Transverse colon (tissue), 4 donors: Measurements from ENCODE around the gene TRPM2. TPM values are rescaled to one million over a fixed set of nuclear protein-coding genes. Genes with fewer than 3 reads are reported as not detected.

Experiments used
- DNase-seq: peaks from one replicate; pipeline ENCODE4 v3.0.0-alpha.2; 2019
- H3K27ac ChIP-seq, 4 donors: fragments of 200-600 bp; sonication (generic); 2 replicates each; pipeline ENCODE4 v1.5.1; 2016 to 2018; ENCODE audit warnings: inconsistent platforms in 4 of 4
- H3K27me3 ChIP-seq: fragments of 200-600 bp; sonication (generic); 2 replicates; pipeline ENCODE4 v1.5.1; 2017; ENCODE audit warnings: inconsistent platforms
- H3K36me3 ChIP-seq, 4 donors: fragments of 200-600 bp; sonication (generic); 2 replicates each; pipeline ENCODE4 v1.5.1; 2017 to 2019; ENCODE audit warnings: inconsistent platforms in 4 of 4
- H3K4me1 ChIP-seq, 4 donors: fragments of 200-600 bp; sonication (generic); 2 replicates each; pipeline ENCODE4 v1.5.1; 2017 to 2020; ENCODE audit warnings: inconsistent platforms in 4 of 4
- H3K4me3 ChIP-seq, 4 donors: fragments of 200-600 bp; sonication (generic); 1 replicate in 1 of 4; 2 replicates in 3 of 4; pipeline versions ENCODE4 v1.5.1 to v1.6.1; 2017 to 2019; ENCODE audit warnings: inconsistent platforms in 4 of 4
- H3K9me3 ChIP-seq, 2 donors: fragments of 200-600 bp; sonication (generic); 2 replicates each; pipeline ENCODE4 v1.5.1; 2017 to 2019; ENCODE audit warnings: inconsistent platforms in 2 of 2
- CTCF ChIP-seq, 5 experiments: fragments of 200-600 bp in 3 of 5; fragments of 450-650 bp in 2 of 5; sonication (generic) in 3 of 5; IDR thresholded peaks; 1 replicate in 2 of 5; 2 replicates in 3 of 5; pipeline ENCODE4 v1.5.1; 2016 to 2017; ENCODE audit warnings: antibody characterized with exemption in 5 of 5, inconsistent platforms in 3 of 5, mild to moderate bottlenecking in 2 of 5, moderate library complexity in 1 of 5
- EP300 ChIP-seq: sonication (generic); formaldehyde crosslinking; IDR thresholded peaks from one replicate; pipeline ENCODE4 v1.6.1; 2017; ENCODE audit warnings: antibody characterized with exemption, low read depth
- POLR2A ChIP-seq: fragments of 450-650 bp; IDR thresholded peaks from one replicate; pipeline ENCODE4 v1.6.1; 2016; ENCODE audit warnings: antibody characterized with exemption, mild to moderate bottlenecking, moderate library complexity
- POLR2AphosphoS5 ChIP-seq, 3 donors: sonication (generic); formaldehyde crosslinking; IDR thresholded peaks; one replicate each; pipeline ENCODE4 v1.6.1; 2016; ENCODE audit warnings: antibody characterized with exemption in 3 of 3
- WGBS, 2 donors: methylation state at CpG; one replicate each; pipeline ENCODE4 v1.1.5; 2018; ENCODE audit warnings: low coverage in 1 of 2; 5-methylcytosine and 5-hydroxymethylcytosine counted together
- in situ Hi-C, 4 donors: fragments of 200-750 bp; cut with MboI; loops; one replicate each; pipeline versions ENCODE4 v1.15.0 to v1.15.1; 2017; ENCODE audit warnings: low sequenced_read_pairs in 3 of 4, low pct_ligation_motif_present in 1 of 4, low pct_unique_long_range_greater_than_20kb in 1 of 4
- intact Hi-C: fragments of 100-400 bp; cut with DNase I; formaldehyde crosslinking; loops from one replicate; pipeline ENCODE4 v1.15.1; 2023; ENCODE audit warnings: low total_unique reads
- total RNA-seq, 4 donors: library from RNA; depleted of rRNA; stranded (reverse); fragments of >200 nt; gene quantifications; one replicate each; pipeline ENCODE4 v1.1.0, GENCODE V29; 2016

Gene TRPM2
- total RNA-seq, 4 donors from 2014 or later = 2.3 to 2.9 (median 2.6) TPM; not detected in 1

GRCh38 chr21:44391345-44392091 lies 38.1 kb downstream of the TRPM2 start:
- H3K27me3 ChIP-seq = no peaks in the 10 kb centered on the region
- H3K27ac ChIP-seq = no peak overlapping the region
- no peaks in the 10 kb centered on the region for H3K4me1 ChIP-seq
- peak; percentile 49 for DNase-seq
- in situ Hi-C loops (no loop called here), intact Hi-C loops (no loop called here)
- peaks cover 4 to 6% of the 10 kb centered on the region in 2 donors for H3K9me3 ChIP-seq
- H3K36me3 ChIP-seq = no peaks in the 10 kb centered on the region
- H3K4me3 ChIP-seq = no peak overlapping the region
- TF ChIP-seq CTCF (IDR thresholded peaks at IDR 0.05) (no peak), EP300 (no peak), POLR2AphosphoS5 (IDR thresholded peaks at IDR 0.05) (no peak), POLR2A (no peak)
- 75 to 80% methylated on average over 2 to 34 of the region's 34 CpGs for WGBS, 2 donors

DNA sequence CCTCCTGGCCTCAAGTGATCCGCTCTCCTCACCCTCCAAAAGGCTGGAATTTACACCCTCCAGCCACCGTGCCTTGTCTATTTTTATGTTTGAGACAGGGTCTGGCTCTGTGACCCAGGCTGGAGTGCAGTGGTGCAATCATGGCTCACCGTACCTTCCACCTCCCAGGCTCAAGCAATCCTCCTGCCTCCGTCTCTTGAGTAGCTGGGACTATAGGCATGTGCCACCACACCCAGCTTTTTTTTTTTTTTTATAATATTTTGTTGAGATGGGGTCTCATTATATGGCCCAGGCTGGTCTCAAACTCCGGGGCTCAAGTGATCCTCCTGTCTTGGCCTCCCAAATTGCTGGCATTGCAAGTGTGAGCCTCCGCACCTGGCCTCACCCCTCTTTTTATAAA lies 38.8 kb downstream of the TRPM2 start:
- no peak overlapping the region for H3K4me3 ChIP-seq
- H3K4me1 ChIP-seq = no peaks in the 10 kb centered on the region
- 72 to 82% methylated on average over 4 to 6 of the region's 6 CpGs for WGBS, 2 donors
- TF ChIP-seq POLR2A = no peak
- TF ChIP-seq POLR2AphosphoS5 (IDR thresholded peaks at IDR 0.05) = no peak
- TF ChIP-seq CTCF (IDR thresholded peaks at IDR 0.05) = no peak
- no peak for TF ChIP-seq EP300
- no peaks in the 10 kb centered on the region for H3K9me3 ChIP-seq
- DNase-seq = no peak
- H3K27ac ChIP-seq = no peak overlapping the region
- H3K27me3 ChIP-seq = no peaks in the 10 kb centered on the region
- intact Hi-C loops = no loop called here
- in situ Hi-C loops = no loop called here
- no peaks in the 10 kb centered on the region for H3K36me3 ChIP-seq

DNA sequence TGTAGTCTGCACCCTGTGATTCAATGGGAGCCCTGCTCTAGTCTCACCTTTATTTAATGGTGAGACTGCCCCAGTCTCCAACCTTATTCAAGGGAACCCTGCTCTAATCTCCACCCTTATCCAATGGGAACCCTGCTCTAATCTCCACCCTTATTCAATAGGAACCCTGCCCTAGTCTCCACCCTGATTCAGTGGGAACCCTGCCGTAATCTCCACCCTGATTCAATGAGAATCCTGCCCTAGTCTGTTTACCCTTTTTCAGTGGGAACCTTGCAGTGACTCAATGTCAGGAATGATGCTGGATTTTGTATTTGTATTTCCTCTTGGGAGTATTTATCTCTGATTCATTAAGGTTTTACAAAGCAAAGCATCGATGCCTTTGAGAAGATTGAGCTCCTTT lies 39.5 kb downstream of the TRPM2 start:
- H3K9me3 ChIP-seq = no peaks in the 10 kb centered on the region
- H3K27me3 ChIP-seq = no peaks in the 10 kb centered on the region
- no peaks in the 10 kb centered on the region for H3K4me1 ChIP-seq
- TF ChIP-seq POLR2A (no peak), CTCF (IDR thresholded peaks at IDR 0.05) (no peak), POLR2AphosphoS5 (IDR thresholded peaks at IDR 0.05) (no peak), EP300 (no peak)
- no peak overlapping the region for H3K27ac ChIP-seq
- WGBS, 2 donors = 34 to 45% methylated on average over 2 of the region's 2 CpGs
- no peak overlapping the region for H3K4me3 ChIP-seq
- H3K36me3 ChIP-seq = no peaks in the 10 kb centered on the region
- no peak for DNase-seq
- in situ Hi-C loops (no loop called here), intact Hi-C loops (no loop called here)

DNA sequence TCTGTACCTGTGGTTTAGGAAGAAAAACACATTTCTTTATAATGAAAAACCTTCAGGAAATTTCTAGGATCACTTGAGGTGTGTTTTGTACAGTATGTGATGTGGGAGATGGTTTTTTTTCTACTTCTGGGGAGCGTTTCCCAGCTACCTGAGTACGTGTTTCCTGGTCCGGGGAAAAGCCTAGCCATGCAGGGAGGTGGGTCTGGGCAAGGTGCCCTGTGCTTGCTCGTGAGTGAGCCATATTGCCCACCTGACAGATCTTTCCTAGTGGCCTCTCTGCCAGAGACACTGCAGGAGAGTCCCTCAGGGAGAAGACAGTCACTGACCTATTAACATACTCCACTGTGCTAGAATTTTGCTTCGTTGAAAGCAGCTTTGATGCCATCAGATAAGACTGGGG lies 41.3 kb downstream of the TRPM2 start:
- Histone ChIP-seq H3K27me3 (no peaks in the 10 kb centered on the region), H3K27ac (no peak overlapping the region), H3K4me3 (no peak overlapping the region), H3K4me1 (no peaks in the 10 kb centered on the region), H3K36me3 (no peaks in the 10 kb centered on the region), H3K9me3 (no peaks in the 10 kb centered on the region)
- in situ Hi-C loops (no loop called here), intact Hi-C loops (no loop called here)
- WGBS, 2 donors = 54% methylated on average over 5 of the region's 5 CpGs; no CpG with 5 or more reads in 1 of the 2 donors
- TF ChIP-seq EP300 = no peak
- no peak for TF ChIP-seq CTCF (IDR thresholded peaks at IDR 0.05)
- TF ChIP-seq POLR2A = no peak
- no peak for TF ChIP-seq POLR2AphosphoS5 (IDR thresholded peaks at IDR 0.05)
- DNase-seq = no peak
